Uterus (tissue), 2 donors: ENCODE results near the gene RAP1A.

Experiments
- CTCF ChIP-seq, 4 experiments: fragments of 200-600 bp in 2 of 4; fragments of 450-650 bp in 2 of 4; sonication (generic) in 2 of 4; IDR thresholded peaks; one replicate each; pipeline ENCODE4 v1.5.1; 2016 to 2019; ENCODE audit warnings: antibody characterized with exemption in 4 of 4, mild to moderate bottlenecking in 2 of 4, moderate library complexity in 1 of 4
- POLR2A ChIP-seq, 2 donors: fragments of 450-650 bp; IDR thresholded peaks; one replicate each; pipeline ENCODE4 v1.6.1; 2016; ENCODE audit warnings: antibody characterized with exemption in 2 of 2, mild to moderate bottlenecking in 1 of 2, moderate library complexity in 1 of 2

- TF ChIP-seq CTCF (IDR thresholded peaks at IDR 0.05) (no peak), POLR2A (IDR thresholded peaks at IDR 0.05) (no peak)
Observed at GRCh38 chr1:111719135-111719534, 99.5 kb downstream of the RAP1A start.
